ENCODE data around the gene IFRD1.
"Not testable (repeated sequence)": the region's sequence is repeated elsewhere in the genome, so short reads cannot be mapped to it uniquely, and the experiment has no call there.

The IFRD1 gene

DNA sequence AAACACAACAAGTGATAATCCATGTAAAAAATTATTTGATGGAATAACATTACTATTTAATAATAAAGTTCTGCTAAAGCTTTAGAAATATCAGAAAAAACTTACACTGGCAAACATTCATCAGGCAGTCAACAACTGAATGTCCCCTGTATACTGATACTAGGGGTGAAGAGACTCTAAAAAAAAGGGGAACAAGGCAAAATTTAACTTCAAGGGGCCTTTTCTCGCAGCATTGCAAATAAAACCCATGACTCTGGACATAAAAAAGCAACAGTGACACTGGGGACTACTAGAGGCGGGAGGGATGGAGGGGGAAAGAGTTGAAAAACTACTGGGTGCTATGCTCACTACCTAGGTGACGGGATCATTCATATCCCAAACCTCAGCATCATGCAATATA is 5.8 kb upstream of the IFRD1 start:
- DNase-seq, result no peak

- DNase-seq, result no peak
Observed at GRCh38 chr7:112446431-112446830, 3.8 kb upstream of the IFRD1 start.

- DNase-seq, result no peak
Observed at GRCh38 chr7:112447406-112447805, 2.9 kb upstream of the IFRD1 start.

- DNase-seq, result no peak
Observed at GRCh38 chr7:112448381-112448780, 1.9 kb upstream of the IFRD1 start.

- DNase-seq, result no peak
Observed at GRCh38 chr7:112448891-112449290, 1.4 kb upstream of the IFRD1 start.

GRCh38 chr7:112449353-112449752 is 907 bp upstream of the IFRD1 start:
- no peak for DNase-seq

GRCh38 chr7:112450807-112451761 is 824 bp downstream of the IFRD1 start:
- DNase-seq, result peak; percentile 90

GRCh38 chr7:112452102-112452888 is 2.0 kb downstream of the IFRD1 start:
- DNase-seq, result no peak

DNA sequence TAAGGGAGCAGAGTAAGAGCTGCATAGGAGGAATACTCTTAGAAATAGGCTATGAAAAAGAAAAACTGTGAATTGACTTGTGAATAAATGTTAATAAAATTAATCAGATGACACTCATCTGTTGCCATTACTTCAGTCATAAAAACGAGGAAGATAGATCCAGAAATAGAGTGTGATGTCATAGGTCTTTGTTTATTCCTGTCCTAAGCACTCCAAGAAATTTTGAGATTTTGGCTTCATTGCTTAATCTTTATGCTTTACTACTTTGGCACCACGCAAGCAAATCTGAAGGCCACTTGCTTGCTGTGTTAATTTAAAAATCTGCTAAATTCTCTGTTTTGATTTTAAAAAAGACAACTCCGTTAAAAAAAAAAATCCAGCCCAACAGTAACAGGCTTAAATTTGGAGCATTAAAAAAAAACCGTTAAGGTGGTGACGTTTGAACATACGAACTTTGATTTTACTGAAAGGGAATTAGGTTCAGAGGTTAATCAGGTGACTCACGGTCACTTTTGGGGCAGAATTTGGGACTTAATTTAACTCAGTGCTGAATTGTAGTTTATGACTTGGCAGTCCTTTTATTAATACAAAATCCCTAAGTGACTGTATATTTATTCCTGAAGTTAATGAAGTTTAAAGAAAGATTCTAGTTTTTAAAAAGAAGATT is 3.4 kb downstream of the IFRD1 start:
- no peak for DNase-seq

- not testable (repeated sequence) for DNase-seq
Observed at GRCh38 chr7:112454191-112454590, 3.9 kb downstream of the IFRD1 start.

DNA sequence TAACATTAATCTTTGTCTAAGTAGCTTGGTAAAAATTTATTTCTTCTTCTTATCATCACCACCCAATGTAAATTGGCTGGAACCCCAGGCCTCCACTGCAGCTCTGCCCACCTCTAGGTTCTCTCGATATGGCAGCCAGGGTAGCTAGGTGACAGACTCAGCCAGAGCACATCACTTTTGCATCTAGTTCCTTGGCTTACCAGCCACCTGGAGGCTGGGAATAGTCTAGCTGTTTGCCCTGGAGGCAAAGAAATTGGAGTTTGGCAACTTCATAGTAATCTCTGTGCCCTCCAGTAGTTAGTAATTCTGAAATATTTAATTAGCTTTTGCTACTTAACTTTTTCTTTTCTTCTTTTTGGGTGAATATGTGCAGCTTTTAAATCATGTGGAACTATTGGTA is 9.4 kb downstream of the IFRD1 start:
- no peak for DNase-seq

DNA sequence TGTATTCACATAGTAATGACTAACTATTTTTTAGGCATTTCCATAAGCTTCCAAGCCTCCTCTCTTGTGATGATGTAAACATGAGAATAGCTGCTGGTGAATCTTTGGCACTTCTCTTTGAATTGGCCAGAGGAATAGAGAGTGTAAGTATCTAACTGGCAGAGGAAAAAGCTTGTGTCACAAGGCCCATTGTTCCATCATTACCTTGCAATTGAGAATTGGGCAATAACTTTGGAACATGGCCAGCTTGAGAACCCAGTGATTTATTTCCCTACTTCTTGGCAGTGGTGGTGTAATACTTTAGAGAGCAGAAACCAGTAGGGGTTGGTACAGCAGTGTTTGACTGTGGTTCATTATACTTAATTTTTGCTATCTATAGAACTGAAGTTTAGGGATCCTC is 12.0 kb downstream of the IFRD1 start:
- DNase-seq, result no peak

DNA sequence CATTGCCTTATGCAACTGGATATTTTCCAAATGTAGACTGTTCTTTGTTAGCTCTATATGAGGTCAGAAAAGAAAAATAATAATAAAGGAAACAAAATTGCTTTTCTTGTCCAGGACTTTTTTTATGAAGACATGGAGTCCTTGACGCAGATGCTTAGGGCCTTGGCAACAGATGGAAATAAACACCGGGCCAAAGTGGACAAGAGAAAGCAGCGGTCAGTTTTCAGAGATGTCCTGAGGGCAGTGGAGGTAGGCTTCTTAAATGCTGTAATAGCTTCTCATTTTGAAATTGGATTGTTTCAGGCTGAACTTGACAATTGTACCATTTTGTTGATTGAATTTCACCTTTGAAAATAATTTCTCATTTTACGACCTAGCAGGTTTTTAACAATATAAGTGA is 17.6 kb downstream of the IFRD1 start:
- no peak for DNase-seq

DNA sequence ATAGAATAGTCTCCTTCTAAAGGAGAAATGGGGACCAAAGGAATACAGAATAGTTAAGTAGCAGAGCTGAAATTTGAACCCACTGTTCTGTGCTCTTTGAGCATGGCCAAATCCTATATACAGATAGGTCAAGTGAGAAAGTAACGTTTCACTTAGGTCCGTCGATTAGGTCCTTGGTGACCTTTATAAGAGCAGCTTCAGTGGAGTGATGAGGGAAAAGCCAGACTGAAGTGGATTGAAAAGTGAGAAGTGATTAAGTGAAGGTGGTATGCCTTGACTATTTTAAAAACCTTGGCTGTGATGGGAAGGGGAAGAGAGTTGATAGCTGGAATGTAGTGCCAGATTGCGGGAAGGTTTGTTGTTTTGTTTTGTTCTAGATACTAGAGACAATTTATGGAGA is 19.9 kb downstream of the IFRD1 start:
- no peak for DNase-seq

- no peak for DNase-seq
Observed at GRCh38 chr7:112476390-112477052, 26.3 kb downstream of the IFRD1 start.

DNA sequence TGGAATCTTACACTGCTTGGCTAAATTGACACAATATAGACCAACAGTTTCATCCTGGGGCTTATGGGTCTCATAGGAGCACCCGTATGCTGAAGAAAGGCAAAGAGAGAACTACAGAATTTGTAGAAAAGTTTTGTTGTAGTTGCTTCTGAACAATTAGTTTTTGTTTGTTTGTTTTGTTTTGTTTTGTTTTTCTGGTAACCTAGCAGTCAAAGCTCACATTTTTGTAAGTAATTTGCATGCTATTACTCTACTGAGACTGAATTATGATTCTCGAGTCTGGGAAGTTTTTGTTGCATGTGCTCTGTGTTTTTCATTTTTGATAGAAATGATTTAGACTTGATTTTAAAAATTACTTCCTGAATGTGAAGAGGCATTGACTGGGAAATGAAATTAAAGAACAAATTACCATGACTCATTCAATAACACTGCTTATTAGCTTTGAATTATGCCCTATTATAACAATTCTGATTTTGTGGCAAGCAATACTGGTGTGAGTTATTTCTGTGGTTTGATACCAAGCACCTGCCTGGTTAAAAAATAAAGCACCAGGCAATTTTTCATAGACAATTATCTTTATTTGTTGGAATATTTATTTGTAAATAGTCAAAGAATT is 31.0 kb downstream of the IFRD1 start:
- DNase-seq, result no peak

DNA sequence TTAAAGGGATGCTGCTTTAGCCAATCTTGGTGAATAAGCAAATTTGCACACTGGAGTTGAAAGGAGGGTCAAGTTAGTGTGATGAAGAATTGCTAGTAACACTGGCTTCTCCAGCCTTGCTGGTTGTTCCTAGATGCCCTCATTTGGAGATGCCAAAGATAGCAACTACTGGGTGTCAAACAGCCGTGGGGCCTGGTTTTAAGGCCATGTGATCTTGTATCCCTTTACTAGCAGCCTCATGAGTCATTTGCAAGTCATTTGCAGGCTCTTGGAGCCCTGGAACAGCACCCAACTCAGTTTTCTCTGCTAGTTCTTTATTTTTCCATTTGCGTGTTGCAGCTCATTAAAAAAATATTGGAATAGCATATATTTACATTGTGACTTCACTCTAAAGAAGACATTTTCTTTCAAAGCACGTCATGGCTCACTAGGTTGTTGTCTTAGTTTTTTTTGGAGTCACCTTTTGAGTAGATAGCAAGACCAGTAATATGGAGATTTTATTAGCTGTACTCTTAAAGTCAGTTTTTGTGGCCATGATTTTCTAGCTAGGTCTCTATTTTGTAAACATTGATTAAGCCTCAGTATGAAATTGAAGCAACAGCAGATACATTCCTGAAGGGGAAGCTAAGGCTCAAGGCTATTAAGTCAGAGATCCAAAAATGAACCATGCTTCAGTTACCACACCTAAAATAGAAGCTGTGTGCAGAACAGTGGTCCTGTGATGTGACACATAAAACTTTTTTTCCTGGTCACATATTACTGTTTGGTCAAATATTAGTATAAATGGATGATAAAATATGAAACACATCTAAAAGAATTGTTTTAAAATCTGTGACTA is 31.8 kb downstream of the IFRD1 start:
- DNase-seq, result no peak

GRCh38 chr7:112484671-112485167 is 34.5 kb downstream of the IFRD1 start:
- no peak for DNase-seq

DNA sequence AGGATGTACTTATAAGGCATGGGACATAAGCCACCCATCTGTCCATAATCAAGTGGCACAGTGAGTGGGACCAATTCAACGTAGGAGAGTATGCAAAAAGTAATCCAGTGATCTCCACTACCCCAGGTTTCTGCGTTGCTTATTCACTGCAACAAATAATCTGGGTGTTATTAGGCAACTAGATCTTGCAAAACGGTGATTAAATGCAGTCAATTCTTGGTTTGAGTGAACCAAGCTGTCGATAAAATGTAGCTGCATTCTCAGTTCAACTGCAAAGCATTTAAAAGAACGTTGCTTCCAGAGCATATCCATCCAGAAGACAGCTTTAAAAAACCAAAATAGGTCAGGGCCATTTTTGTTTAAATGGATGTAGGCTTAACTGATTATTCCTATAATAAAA is 35.5 kb downstream of the IFRD1 start:
- DNase-seq, result no peak

DNA sequence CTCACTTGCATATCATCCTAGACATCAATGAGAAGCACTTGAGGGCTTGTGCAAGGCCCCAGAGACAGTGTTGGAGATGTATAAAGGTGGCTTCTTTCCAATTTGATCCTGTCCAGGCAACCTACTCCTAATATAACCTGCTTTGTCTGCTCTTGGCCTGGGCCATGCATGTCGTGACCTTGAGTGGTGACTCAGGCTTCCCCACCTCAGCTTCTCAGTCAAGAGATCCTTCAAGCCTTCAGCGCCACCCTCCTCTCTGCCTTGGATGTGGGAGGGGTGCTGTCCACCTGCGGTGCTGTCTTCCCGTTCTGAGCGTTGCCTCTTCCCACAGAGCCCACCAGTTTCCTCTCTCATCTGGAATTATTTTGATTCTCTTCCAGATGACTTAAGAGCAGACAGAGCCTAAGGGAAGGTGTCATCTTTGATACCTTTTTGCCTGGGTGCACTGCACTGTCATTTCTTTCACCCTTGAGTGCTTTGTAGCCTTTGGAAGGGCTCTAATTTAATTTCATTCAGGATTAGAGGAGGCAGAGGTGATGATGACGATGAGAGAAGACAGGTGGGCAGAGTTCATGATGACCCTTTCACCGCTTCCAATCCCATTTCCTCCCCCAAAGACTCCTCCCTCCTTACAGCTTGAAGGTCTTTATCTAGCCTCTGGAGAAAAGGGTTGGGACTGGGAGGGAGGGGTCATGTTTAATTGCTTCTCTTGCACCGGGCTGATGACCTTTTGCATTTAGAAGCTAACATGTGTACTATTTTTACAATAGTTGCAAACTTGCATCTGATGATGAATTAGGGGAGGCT is 37.4 kb downstream of the IFRD1 start:
- DNase-seq, result no peak

DNA sequence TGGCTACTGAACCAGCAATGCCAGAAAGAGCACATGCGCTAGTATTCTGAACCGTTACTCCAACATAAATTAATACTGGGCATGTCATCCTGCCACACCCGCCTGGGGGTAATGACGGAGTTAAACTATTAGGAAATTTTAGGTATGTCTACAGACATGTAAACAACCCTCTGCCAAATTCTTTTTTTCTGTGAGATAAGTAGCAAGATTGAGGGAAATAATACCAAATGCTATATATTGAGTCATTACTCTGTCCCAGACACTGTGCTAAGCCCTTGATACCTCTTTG is 37.9 kb downstream of the IFRD1 start:
- no peak for DNase-seq
